ENCODE results near the gene FOXP1.

DNA sequence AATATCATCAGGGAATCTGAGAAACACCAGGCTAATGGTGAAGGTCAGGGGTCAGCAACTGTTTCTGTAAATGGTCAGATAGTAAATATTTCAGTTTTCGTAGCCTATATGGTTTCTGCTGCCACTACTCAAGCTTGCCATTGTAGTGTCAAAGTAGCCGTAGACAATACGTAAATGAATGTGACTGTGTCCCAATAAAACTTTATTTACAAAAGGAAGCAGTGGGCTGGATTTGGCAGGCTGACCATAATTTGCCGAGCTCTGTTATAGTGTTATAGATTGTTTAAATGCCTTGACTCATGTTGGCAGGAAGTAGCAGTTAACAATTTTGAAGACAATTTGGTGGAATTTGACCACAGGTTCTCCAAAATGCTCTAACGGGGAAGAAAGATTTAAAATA is 548.2 kb downstream of the FOXP1 start:
- no peak for TF ChIP-seq CTCF (IDR thresholded peaks at IDR 0.05; ENCODE audit: insufficient read depth, low read depth, low read length)
- TF ChIP-seq EZH2 (IDR thresholded peaks at IDR 0.05; ENCODE audit: insufficient read depth, low read length), result no peak

Measured in astrocyte (in vitro differentiated cells and primary cell).